SKM-1 treated with dmso at 0.1 percent for 144 hours (cell line): ENCODE data around the gene LACTBL1.
A peak's percentile ranks its signal among the peaks of the same experiment; 100 is the strongest.
"Not testable (repeated sequence)": the region's sequence is repeated elsewhere in the genome, so short reads cannot be mapped to it uniquely, and the experiment has no call there.

Experiments
- DNase-seq: peaks from one replicate; lab custom pipeline; 2025; ENCODE audit not compliant: unreplicated experiment; lab: John Stamatoyannopoulos, UW

Gene LACTBL1

DNA sequence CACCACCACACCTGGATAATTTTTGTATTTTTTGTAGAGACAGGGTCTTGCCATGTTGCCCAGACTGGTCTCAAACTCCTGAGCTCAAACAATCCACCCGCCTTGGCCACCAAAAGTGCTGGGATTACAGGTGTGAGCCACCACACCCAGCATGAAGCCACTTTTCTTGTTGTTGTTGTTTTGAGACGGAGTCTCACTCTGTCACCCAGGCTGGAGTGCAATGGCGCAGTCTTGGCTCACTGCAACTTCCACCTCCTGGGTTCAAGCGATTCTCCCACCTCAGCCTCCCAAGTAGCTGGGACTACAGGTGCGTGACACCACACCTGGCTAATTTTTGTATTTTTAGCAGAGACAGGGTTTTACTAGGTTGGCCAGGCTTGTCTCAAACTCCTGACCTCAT lies 27.5 kb downstream of the LACTBL1 start:
- not testable (repeated sequence) for DNase-seq

DNA sequence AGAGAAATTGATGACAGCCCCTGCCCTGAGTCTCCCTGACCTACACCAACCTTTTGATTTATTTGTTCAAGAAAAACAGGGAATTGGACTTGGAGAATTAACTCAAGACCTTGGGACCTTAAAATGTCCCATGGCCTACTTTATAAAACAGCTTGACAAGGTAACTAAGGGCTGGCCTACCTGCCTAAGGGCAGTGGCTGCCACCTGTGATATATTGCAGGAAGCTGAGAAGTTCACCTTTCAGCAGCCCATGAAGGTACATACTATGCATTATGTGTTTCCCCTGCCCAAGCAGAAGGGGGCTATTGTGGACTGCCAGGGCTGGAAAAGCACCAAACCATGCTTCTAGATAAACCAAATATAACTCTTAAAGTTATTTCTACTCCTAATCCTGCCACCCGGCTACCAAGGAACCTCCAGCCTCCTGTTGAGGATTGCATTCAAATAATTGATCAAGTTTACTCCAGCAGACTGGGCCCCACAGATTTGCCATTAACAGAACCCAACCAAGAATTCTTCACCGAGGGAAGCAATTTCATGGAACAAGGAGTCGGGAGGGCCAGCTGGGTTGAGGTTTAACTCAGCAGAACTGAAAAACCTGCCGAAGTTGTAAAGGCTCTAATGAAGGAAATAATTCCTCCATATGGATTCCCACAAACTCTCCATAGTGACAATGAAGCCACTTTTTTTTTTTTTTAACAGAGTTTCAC lies 28.2 kb downstream of the LACTBL1 start:
- no peak for DNase-seq

DNA sequence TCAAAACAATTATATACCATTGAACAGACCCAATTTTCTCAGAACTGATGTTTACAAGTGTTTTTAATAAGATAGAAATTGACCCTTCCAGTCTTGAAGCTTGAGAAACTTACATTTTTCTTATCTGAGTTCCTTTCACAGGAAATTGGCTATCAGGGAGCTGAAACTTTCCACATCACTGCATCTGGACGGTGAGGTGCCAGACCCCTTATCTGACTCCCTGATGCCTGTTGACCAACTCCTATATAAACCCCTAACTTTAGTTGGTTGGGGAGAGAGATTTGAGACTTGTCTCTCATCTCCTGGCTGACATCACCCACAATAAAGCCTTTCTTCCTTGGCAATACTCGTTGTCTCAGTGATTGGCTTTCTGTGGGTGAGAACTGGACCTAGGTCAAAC lies 31.4 kb downstream of the LACTBL1 start:
- no peak for DNase-seq

DNA sequence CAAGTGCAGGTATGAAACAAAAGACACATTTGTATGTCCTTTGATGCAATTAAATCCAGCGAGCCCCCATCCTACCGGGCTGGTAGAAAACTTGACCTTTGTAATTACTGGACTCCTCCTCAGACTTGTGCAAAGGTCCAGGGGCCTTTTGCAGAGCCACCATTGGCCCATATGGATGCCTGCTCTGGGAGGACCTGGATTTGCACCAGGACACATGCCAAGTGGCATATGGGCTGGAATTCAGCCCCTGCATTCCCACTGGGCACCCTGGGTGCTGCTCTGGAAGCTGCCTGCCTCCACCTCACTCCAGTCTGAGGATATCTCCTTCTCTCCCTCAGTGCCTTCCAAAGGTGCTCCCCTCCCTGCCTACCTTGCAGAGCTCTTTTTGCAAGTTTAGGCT lies 36.0 kb downstream of the LACTBL1 start:
- no peak for DNase-seq

DNA sequence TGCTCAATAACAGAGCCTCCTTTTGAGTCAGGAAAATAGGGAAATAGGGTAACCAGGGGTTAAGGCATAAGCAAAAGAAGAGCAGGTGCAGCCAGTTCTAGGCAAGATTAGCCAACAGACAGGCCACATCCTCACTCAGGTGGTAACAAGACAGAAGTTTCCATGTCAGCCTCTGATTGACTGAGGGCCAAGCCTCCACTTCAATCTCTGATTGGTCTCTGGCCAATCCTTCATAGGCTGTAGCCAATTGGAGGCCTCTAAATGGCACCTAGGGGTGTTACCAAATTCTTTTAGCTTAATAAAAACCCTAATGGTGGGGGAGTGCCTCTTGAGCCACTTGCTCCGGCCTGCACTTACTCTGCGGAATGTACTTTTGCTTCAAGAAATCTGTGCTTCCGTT lies 37.2 kb downstream of the LACTBL1 start:
- DNase-seq: no peak

DNA sequence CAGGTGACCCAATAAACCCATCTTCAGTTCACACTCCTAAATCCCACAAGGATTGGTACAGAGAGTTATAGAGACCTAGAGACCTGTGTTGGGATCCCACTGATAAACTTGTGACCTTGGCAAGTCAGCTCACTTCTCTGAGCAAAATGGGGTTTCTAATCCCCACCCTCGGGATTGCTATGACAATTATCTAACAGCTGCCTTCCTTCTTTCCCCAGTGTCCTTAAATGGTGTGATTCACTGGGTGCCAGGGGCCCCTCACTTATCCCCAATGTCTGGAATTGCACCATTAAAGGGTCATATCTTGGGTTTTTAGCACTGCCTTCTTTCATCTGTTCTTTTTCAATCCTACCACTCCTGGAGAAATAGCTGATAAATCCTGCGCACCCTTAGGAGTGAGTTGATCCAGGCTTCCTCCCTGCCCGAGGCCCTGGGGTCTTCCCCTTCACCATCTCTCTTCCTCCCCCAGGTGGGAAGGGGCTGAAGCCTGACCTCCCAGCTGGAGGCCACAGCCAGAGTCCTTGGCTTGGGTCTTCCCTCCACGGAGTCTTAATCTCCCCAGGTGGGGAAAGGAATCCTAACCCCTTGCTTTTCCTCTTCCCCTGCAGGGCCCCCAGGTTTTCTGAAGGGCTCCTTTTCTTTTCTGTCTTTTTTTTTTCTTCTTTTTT lies 39.7 kb downstream of the LACTBL1 start:
- DNase-seq: no peak

DNA sequence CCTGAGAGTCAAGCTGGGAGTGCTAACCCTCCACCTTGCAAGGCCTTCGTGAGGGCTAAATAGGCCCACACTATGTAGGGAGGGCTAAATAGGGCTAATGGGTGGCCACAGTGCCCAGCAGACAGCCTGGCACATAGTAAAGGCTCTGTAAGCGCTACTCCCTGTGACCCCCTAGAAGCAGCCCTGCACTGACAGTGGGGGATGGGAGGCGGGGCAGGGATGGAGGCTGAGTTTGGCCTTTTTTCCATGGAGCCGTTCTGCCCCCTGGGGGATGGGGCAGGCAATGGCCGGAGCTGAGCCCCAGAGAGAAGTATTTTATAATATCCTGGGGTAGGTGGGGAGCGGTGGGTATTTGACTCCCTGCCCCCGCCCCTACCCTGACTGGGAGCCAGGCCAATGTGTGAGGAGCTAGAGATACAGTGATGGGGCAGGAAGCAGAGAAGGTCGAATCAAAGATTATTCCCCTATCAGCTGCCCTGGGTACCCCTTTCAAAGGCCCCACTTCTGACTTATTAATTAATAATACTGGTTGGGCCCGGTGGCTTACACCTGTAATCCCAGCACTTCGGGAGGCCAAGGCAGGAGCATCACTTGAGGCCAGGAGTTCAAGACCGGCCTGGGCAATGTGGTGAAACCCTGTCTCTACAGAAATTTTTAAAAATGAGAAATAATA lies 42.3 kb downstream of the LACTBL1 start:
- DNase-seq: peak; percentile 21

DNA sequence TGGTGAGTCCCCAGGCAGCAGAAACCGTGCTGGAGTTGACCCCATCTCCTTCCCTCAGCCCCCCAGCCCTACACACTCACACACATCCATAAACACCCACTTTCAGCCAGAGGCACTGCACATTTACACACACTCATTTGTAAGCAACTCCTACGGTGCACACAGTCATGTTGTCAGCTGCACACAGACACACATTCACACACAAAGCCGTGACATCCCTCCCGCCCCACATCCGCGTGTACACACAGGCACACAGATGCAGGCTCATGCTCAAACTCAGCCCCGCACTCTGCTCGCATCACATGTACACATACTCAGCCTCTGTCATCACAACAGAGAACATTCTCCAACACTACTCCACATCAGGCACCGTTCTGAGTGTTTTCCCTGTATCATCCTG lies 47.6 kb downstream of the LACTBL1 start:
- no peak for DNase-seq

DNA sequence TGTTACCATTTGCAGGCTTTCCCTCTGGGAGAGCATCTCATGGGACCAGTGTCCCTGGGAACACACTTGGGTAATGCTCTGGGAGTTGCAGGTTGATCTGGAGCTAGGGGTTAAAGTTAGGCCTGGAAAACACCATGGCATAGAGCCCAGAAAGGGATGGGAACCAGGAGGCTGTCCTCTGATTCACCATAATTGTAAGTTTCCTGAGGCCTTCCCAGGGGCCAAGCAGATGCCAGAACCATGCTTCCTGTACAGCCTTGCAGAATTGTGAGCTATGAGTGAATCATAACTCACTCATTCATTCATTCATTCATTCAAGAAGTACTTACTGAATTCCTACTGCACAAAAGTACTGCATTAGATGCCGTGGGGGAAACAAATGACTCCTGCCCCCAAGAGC lies 50.0 kb downstream of the LACTBL1 start:
- no peak for DNase-seq

DNA sequence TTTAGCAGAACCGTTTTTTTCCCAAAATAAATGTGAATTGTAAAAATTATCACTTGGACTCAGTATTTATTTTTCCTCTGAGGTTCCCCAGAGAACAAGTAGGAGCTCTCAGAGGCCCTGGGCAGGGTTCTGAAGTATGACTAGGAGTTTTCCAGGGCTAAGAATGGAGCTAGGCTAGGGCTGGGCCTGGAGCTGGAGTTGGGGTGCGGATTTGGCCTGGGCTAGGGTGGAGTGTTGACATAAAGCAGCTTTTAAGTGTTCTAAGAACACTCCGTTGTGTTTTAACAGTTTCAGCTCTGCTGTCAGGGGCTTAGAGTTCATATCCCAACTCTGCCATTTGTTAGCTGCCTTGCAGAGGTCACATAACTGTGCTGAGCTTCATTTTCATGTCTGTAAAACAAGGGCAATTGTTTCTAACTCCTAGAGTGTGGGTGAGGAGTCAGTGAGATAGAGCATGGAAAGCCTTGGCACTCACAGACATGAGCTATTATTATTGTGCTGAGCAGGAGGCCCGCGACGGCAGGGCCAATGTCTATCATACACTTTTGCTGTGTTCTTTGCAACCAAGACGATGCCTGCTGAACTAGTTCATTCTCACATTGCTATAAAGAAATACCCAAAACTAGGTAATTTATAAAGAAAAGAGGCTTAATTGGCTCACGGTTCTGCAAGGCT lies 51.1 kb downstream of the LACTBL1 start:
- no peak for DNase-seq

DNA sequence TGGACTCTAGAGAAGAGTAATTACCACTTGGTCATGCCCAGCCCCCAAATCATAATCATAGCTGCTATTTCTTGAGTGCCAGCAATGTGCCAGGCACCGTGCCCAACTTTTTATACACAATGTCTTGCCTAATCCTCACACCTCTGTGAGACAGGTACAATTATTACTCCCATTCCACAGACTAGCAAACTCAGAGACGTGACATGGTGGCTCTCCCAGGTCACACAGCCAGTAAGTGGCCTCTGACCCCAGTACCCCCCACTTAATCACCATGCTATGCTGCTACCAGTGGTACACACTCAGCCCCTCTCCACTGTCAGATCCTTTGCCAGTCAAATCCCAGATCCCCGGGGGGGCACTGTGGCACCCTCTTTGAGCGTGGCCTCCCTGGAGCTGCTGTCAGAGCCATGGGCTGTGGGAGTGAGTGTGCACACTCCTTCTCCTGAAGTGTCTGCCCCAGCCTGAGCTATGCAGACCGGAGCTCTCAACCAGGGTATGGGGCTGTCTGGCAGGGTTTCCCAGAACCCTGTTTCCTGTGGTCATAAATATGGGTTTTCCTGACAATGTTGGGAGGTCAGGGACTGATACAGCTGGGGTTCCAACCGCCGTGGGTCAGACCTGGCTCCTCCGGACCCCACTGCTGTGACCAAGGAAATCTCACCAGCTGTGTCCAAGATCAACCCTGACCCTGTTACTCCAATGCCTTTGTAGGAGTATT lies 51.8 kb downstream of the LACTBL1 start:
- DNase-seq: no peak

DNA sequence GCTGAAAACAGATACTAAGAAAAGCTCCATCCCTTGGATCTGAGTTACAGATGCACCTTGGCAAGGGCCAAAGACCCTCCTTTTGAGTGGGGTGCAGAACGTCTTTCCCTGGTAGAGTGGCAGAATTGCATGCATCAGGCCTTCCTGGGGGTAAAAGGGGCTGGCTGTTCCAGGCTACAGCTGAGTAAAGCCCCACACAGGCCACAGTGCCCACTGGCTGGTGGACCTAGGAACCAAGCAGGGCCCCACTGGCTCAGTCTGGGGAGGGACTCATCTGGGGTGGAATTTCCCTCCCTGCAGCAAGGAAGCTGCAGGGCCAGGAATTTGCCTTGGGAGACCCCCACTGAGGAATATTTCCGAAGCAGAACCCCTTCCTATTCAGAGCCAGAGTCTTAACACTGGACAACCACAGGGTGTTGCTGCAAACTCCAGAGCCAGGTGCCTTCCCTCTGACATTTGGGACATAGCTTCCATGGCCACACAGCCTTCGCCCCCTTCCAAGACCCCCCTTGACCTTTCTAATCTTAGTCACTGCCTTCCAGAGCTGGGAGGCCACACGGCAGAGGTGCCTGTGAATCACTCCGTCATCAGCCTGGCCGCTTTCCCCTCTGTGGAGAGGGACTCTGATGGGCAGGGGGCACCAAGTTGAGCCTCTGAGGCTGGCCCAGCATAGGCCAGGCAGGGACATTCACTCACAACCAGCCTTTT lies 52.5 kb downstream of the LACTBL1 start:
- DNase-seq: no peak

DNA sequence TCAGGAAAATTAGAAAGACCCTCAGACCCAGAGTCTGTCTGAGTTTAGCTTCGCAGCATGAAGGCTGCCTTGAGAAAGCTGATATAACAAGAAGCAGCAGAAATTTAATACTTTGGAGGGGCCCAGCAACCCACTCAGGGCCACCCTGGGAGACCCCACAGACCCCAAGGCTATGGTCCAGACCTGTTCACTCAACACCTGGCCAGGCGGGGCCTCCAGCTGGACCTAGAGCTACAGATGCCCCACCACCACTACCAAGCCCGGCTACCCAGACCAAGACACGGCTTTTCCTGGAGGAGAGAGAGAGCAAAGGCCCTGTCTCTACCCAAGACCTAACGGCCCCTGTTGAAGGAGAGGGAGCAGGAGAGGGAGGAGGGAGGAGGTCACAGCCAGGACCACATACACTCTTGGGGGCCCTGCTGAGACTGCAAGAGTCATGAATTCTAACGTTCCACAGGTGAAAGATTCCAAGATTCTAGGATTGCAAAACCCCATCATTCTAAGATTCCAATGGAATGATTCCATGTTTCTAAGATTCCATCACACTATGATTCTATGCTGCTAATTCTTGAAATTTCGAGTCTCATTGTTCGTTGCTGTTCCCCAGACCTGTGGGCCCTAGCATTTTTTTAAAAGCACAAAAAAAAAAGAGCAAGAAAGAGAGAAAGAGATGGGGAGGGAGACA lies 53.2 kb downstream of the LACTBL1 start:
- no peak for DNase-seq

DNA sequence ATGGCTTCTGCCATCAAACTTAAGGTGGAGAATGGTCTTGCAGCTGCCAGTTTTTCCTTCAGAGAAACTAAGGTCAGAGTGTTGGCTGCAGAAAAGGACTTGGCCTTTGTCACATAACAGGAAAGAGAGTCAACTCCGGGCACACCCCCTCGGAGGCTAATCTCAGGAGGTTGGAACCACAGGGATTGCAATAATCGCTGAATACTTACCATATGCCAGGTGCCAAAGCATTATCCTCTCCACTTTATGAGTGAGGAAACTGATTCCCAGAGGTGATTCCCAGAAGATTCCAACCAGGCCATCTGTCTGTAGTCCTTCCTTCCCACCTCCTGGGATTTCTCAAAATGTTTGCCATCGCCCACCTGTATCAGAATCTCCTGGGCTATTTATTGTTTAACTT lies 54.0 kb downstream of the LACTBL1 start:
- DNase-seq: no peak

DNA sequence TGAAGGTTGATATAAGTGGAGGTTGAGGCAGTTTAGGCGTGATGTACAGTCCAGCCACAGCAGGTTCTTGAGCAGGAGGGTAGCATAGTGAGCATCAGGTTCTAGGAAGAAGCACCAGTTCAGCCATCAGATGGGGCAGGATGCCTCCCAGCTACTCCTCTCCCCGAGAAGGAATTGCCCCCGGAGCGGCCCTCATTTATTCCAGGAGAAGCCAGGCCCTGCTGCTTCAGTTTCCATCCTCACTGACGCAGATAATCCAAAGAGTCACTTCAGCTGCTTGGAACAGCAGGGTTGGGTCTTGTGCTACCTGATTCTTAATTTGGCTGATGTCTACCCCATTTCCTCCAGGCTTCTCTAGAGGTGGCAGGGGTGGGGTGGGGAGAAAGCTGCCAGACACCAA lies 54.7 kb downstream of the LACTBL1 start:
- no peak for DNase-seq

DNA sequence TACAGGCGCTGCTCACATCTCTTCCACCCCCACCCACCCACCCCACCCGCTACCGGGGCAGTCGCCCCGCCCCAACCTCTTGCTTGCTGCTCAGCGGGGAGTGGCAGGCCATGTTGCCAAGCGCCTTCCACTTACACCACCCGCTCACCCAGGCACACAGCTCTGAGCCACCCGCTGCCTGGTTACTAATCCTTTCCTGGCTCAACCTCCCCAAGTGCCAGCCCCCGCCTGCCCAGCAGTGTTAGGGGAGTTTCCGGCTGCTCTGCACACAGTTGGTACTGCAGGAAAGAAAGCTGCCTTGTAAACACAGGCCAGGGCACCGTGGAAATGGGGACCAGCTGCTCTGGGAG lies 56.2 kb downstream of the LACTBL1 start:
- DNase-seq: no peak

DNA sequence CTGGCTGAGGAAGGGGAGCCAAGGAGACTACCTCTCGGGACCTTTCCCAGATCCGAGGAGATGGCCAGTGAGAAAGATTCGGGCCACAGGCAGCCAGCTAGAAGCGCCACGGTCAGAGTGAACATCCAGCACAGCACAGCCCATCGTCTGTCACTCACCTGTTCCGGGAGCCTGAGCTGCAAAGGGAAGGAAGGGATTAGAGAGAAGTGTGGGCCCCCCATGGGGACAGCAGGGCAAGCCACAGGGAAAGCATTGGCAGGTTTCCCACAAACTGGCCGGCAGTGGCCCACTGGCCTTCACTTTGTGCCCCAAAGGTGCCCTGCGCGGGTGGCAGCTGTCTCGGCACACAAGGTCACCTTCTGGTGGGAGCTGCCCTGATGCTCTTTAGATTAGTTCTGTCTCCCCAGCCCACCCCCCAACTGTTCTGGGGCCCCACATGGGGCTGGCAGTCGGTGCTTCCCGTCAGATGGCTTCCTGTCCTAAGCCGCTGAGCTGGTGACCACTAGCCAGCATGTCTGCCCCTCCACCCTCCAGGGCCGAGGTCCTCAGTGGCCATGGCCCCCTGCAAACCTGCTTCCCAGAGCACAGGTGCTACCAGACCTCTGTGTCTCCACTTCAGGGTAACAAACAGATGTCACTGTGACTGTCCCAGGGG lies 56.7 kb downstream of the LACTBL1 start:
- no peak for DNase-seq

DNA sequence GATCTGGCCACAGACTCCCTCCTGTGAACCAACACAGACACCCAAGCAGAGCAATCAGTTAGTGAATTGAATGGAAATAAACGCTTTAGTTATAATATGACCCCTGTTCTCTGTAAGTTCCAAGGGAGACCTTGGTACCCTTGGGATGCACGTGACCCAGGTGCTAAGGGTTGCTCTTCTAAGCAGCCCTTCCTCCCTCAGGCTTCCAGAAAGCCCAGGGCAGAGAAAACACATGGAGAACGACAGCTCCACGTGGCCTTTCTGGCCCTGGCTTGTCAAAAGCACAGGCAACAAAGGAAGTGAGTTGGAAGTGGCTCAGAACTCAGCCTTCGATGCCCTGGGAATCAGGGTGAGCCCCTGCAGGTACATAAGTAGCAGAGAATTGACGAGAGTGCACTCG lies 57.4 kb downstream of the LACTBL1 start:
- DNase-seq: no peak

DNA sequence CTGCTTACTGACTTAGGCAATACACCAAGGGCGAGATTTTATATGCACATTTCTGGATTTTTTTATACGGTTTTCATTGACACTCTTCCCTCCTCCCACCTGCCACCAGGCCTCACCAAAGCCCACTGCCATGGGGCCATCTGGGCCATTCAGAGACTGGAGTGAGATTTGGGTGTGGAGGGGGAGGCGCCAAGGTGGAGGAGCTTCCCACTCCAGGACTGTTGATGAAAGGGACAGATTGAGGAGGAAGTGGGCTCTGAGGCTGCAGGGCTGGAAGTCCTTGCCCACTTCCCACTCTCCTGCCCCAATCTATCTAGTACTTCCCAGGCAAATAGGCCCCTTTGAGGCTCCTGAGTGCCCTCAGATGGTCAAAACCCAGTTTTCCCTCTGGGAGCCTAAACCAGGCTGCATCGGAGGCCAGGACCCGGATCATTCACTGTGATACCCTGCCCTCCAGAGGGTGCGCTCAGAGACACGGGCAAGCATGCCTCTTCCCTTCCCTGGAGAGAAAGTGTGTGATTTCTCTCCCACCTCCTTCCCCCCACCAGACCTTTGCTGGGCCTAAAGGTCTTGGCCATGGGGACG lies 57.9 kb downstream of the LACTBL1 start:
- DNase-seq: no peak
